CD4-positive, alpha-beta T cell treated with Interleukin-6 for 4 hours (primary cell): Measurements from ENCODE around the gene SLIT1.
"Not testable (repeated sequence)": the region's sequence is repeated elsewhere in the genome, so short reads cannot be mapped to it uniquely, and the experiment has no call there.

ENCODE experiments used
- DNase-seq: peaks from one replicate; pipeline ENCODE4 v3.0.0-alpha.2; 2020; ENCODE audit warnings: mixed read lengths

SLIT1 gene

GRCh38 chr10:97105303-97105702 lies 80.5 kb downstream of the SLIT1 start:
- DNase-seq, result no peak

DNA sequence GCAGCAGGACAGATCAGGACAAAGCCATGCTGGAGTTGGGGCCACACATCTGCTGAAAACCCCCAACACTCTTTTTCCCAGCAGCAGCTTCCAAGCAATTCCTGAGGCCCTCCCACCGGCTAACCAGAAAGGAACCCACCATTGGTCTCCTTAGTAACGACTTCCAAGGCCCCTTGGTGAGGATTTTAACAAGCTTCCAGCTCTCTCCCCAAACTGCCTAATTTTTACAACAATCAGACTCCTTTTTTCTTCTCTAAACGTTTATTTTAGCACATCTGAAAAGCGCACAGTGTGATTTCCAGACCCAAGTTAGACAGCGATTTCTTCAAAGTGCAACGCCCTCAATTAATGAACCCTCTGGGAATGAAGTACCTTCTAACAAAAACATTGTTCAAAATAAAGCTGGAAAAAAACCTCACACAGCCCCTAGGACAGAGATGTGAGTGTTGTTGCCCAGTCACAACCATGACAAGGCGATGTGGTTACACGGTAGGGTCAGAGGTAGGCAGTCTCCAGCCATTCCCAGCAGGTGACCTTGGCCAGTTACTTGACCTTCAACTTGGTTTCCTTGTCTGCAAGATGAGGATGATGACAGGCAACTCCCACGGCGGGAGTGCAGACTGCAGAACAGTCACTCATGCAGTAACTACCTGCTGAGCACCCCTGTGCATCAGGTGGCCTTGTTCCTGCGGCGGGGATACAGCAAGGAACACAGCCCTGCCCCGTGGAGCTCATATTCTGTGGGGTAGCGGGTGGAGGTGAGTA lies 82.3 kb downstream of the SLIT1 start:
- DNase-seq, result no peak

DNA sequence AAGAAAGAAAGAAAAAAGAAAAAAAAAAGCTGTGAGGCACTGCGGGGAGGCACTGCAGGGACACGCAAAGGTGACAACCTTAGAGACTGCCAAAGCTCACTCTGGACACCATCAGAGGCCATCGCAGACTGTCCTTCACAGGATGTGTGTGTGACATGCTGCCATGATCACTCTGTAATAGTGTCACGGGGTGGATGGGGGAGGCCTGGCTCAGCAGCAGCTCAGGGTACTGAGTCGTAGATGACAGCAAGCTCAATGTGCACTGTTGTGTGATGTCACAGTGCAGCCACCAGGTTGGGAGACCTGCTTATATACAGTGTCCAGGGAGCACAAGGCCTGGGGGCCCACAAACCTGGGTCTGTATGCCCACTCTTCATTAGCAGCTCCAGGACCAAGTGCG lies 83.3 kb downstream of the SLIT1 start:
- no peak for DNase-seq

DNA sequence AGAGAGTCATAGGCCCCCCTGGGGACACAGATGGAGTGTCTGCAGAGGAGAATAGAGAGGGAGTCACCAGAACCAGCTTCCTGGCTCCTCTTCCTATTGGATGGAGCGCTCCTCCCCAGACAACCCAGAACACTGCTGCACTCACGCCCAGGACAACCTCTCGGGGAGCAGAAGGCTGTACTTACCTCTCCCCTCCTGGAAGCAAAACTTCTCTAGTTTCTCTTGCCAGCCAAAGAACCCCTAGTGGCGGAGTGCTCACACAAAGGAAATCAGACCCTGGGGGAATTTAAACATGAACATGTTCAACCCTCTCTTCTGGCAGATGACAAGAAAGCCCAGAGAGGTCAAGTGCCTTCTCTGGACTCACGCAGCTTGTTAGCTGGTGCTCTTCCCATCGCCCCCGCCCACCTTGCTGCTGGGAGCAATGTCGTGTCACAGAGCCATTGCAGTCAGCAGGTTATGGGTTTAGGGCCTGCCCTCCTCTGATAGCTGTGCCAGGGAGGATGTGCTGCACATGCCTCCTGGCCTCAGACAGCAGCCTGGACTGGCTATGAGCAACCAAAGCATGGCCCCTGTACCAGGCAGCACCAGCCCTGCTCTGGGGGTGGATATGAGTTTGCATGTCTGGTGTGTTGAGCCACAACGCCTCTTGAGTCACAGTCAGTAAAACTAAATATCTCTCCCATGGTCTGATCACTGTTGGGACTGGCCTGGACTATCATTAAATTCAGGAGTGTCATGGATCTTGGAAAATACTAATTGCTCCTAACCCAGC lies 84.4 kb downstream of the SLIT1 start:
- DNase-seq, result no peak

GRCh38 chr10:97100657-97101056 lies 85.1 kb downstream of the SLIT1 start:
- DNase-seq, result no peak

DNA sequence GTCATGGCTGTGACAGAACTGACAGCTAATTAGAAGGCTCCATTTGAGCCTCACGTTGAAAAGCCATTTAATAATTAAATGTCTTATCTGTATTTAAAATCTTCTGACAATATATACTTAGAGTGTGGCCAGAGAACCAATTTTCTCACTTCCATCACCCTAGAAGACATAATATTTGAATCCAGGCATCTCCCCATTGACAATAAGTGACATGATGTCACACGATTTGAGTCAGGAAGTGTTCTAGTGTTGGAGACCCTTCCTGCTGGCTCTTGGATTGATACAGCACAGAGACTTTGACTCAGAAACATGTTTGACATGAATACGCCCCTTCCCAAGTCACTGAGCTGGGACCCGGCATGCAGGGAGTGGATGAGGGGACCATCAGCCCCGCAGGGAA lies 85.9 kb downstream of the SLIT1 start:
- no peak for DNase-seq

- DNase-seq, result no peak
These were observed 86.7 kb downstream of the SLIT1 start for GRCh38 chr10:97099089-97099488.

- no peak for DNase-seq
These were observed 88.7 kb downstream of the SLIT1 start for GRCh38 chr10:97097084-97097433.

- DNase-seq, result peak; percentile 15
These were observed 89.3 kb downstream of the SLIT1 start for GRCh38 chr10:97096261-97097083.

DNA sequence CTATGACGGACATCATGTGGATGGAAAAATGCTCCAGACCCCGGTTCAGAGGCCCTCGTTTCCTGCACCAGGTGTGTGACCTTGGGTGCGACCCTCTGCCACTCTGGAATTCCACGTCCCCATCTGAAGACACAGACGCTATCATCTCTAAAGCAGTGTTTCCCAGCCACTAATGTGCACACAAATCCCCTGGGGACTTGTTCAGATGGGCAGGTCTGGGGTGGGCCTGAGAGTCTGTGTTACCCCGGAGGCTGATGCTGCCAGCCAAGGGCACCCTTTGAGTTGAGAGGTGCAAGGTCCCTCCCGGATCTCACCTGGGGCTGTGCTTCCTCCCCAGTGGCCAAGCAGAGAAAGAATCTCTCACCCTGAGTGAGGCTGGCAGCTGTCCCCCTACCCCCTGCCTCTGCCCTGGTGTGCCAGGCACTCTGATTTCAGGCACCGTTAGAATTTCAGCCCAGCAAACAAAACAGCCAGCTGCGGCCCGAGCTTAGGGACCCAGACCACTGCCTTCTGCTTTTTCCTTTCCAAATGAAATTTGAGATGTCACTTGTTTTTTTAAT lies 90.0 kb downstream of the SLIT1 start:
- DNase-seq, result no peak

DNA sequence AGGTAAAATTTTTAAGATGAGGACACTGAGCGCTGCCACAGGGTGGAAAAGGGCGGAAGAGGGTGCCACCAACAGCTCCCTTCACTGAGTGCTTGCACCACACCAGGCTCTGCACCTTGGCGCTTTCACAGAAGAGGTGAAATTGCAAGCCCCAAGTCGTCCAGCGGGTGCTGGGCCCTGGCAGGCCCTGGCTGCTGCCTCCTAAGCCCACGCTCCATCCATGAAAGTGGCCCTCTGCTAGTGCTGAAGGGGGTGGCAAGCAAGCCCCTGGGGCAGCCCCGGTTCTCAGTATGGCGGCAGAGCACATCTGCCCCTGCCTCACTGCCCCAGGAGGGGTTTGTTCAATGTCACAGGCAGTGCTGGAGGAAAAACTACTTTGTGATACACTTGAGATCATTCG lies 95.1 kb downstream of the SLIT1 start:
- no peak for DNase-seq

- no peak for DNase-seq
These were observed 95.7 kb downstream of the SLIT1 start for GRCh38 chr10:97090035-97090434.

- no peak for DNase-seq
These were observed 96.4 kb downstream of the SLIT1 start for GRCh38 chr10:97089209-97089870.

- no peak for DNase-seq
These were observed 98.5 kb downstream of the SLIT1 start for GRCh38 chr10:97087296-97087695.

DNA sequence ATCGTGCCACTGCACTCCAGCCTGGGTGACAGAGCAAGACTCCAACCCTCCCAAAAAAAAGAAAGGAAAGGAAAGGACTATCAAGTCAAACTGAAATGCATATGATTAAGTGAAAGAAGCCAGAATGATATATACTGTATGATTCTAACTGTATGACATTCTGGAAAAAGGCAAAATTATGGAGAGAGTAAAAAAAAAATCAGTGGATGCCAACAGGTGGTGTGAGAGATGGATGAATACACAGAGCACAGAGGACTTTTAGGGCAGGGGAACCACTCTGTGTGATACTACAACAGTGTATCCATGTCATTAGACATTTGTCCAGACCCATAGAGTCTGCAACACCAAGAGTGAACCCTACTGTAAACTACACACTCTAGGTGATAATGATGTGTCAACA lies 99.2 kb downstream of the SLIT1 start:
- no peak for DNase-seq

- DNase-seq, result no peak
These were observed 102.4 kb downstream of the SLIT1 start for GRCh38 chr10:97083228-97083829.

DNA sequence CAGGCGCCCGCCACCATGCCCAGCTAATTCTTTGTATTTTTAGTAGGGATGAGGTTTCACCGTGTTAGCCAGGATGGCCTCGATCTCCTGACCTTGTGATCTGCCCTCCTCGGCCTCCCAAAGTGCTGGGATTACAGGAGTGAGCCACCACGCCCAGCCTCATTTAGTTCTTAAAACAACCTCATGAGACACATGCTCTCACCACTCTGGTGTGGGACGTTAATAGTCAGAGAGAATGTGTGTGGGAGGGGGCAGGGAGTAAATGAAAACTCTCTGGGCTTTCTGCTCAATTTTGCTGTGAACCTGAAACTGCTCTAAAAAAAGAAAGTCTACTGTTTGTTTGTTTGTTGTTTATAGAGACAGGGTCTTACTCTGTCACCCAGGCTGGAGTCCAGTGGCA lies 103.2 kb downstream of the SLIT1 start:
- DNase-seq, result not testable (repeated sequence)

- DNase-seq, result peak; percentile 49
These were observed 104.0 kb downstream of the SLIT1 start for GRCh38 chr10:97081621-97082235.

DNA sequence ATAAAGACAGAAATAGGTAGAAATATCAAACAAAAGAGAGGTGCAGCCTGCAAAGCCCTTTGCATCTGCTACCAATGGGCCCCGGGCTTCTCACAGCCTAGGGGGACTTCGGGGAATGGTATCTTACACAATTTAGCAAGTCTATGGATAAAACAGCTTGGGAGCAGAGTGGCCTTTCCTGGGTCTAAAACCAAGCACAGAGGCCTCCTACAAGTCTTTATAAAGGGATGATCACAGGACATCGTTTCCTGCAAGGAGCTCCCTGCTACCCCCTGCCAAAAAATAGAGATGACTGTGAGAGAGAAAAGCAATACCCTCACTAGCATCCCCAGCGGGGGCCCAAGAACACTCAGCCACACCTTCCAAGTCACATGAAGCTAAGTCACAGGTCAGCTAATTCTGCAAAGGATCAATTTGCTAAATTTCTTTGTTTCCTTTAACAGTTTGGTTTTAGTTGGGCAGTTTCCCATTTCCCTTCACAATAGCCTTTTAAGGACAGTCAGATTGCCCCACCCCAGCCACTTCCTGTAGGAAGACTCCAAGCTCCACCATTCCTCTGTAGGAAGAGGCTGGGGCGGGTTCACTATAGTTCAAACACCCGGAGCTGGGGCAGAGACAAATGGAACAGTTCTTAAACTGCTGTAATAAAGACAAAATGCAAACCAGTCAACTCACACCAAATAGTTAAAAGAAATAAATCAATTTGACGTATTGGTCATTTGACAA lies 105.5 kb downstream of the SLIT1 start:
- DNase-seq, result no peak

DNA sequence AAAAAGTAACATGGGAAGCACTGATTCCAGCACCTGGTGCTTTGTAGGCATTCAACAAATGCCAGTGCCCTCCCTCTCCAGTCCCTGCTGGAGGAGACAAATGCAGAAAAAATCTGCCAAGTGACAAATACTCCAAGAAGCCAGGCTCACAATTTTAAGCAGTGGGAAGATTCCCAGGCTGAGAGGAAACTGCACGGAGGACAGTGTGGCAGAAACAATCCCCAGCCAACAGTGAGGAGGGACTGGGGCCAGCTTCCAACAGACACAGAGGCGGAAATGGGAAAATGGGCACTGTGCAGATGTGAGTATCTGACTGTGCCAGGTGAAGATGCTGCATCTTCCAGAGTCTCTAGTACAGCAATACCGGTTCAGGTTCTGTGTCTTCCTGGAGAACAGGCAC lies 106.3 kb downstream of the SLIT1 start:
- DNase-seq, result no peak

DNA sequence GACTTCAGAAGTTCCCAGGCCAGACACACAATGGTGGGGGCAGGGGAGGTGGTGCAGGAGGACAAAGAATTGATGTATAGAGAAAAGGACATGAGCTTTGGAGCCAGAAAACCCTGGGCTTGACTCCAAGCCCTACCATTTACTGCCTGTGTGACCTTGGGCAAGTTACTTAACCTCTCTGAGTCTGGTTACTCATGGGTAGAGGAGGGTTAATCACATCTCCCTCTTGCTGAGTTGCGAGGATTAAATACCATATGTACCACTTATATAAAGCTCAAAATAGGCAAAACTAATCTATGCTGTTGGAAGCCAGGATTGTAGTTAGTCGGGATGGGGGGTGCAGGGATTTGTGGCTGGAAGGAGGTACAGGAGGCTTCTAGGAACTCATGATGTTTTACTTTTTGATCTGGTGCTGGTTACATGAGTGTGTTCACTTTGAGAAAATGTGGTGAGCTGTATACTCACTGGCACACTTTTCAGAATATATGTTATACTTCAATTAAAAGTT lies 106.8 kb downstream of the SLIT1 start:
- DNase-seq, result no peak
